Stimulated activated CD4-positive, alpha-beta T cell treated with anti-CD3 and anti-CD28 coated beads, Interleukin-12 subunit alpha, Interleukin-12 subunit beta, amount 100 ng/mL, for 48 hours (primary cell): ENCODE results near the gene GALM.

Experiments used
- DNase-seq, 3 donors: peaks; one replicate each; pipeline ENCODE4 v3.0.0-alpha.2; 2020; ENCODE audit warnings: low read depth in 2 of 3, low spot score in 1 of 3

GALM gene

GRCh38 chr2:38649176-38649728 is 16.7 kb upstream of the GALM start:
- no peak for DNase-seq

- DNase-seq: no peak
Measured at GRCh38 chr2:38650012-38650411, 15.9 kb upstream of the GALM start.

GRCh38 chr2:38650717-38651116 is 15.2 kb upstream of the GALM start:
- no peak for DNase-seq

- no peak for DNase-seq
Measured at GRCh38 chr2:38652431-38653273, 13.3 kb upstream of the GALM start.

GRCh38 chr2:38653380-38653714 is 12.6 kb upstream of the GALM start:
- DNase-seq: no peak

- peak in 2 of 3 donors; percentile 67 to 76 for DNase-seq
Measured at GRCh38 chr2:38653715-38654527, 12.0 kb upstream of the GALM start.

- no peak for DNase-seq
Measured at GRCh38 chr2:38654528-38655381, 11.2 kb upstream of the GALM start.

GRCh38 chr2:38655441-38655840 is 10.5 kb upstream of the GALM start:
- no peak for DNase-seq

- no peak for DNase-seq
Measured at GRCh38 chr2:38656866-38657480, 8.9 kb upstream of the GALM start.

GRCh38 chr2:38658613-38659012 is 7.3 kb upstream of the GALM start:
- DNase-seq: no peak

- no peak for DNase-seq
Measured at GRCh38 chr2:38659115-38659514, 6.8 kb upstream of the GALM start.

- DNase-seq: no peak
Measured at GRCh38 chr2:38660282-38660681, 5.6 kb upstream of the GALM start.

- no peak for DNase-seq
Measured at GRCh38 chr2:38661306-38661705, 4.6 kb upstream of the GALM start.

GRCh38 chr2:38666556-38666910 is 619 bp downstream of the GALM start:
- no peak for DNase-seq

- no peak for DNase-seq
Measured at GRCh38 chr2:38668092-38668491, 2.2 kb downstream of the GALM start.

- no peak for DNase-seq
Measured at GRCh38 chr2:38668779-38669479, 3.0 kb downstream of the GALM start.

GRCh38 chr2:38671303-38671702 is 5.4 kb downstream of the GALM start:
- DNase-seq: no peak

- DNase-seq: no peak
Measured at GRCh38 chr2:38671946-38672345, 6.0 kb downstream of the GALM start.

GRCh38 chr2:38672445-38673391 is 6.8 kb downstream of the GALM start:
- no peak for DNase-seq
